Caco-2 (cell line): ENCODE measurements around the gene ATXN7L3. TPM values are rescaled to one million over a fixed set of nuclear protein-coding genes. Genes with fewer than 3 reads are reported as not detected.

Experiments
- BruUV-seq: library from RNA; stranded (reverse); fragments of 400-500 nt; replicated peaks from 2 replicates; lab custom pipeline; 2021; lab: Mats Ljungman, UMichigan
- CTCF ChIA-PET: fragments of 300-600 bp; sonication (Branson Sonifier 250); formaldehyde crosslinking; loops from one replicate; lab custom pipeline; 2022; ENCODE audit warnings: antibody characterized with exemption; lab: Charles Lee
- POLR2A ChIA-PET: fragments of 300-600 bp; sonication (Branson Sonifier 250); formaldehyde crosslinking; loops from one replicate; lab custom pipeline; 2022; ENCODE audit warnings: antibody characterized with exemption; lab: Charles Lee
- DNase-seq, 2 experiments: peaks; one replicate each; pipeline versions ENCODE4 v3.0.0 to v3.0.0-alpha.2; 2020 to 2022
- H3K27me3 ChIP-seq: replicated peaks from 2 replicates; pipeline ENCODE4 v1.6.0; 2011; ENCODE audit warnings: low read length; ENCODE audit not compliant: control insufficient read depth, insufficient read depth
- H3K36me3 ChIP-seq: 2 replicates; pipeline ENCODE4 v1.5.1; 2011; ENCODE audit warnings: low read length; ENCODE audit not compliant: control insufficient read depth, insufficient read depth
- H3K4me1 ChIP-seq: fragments of 250-450 bp; sonication (Bioruptor Pico); 2 replicates; pipeline ENCODE4 v1.5.1; 2020; ENCODE audit warnings: mild to moderate bottlenecking
- H3K4me3 ChIP-seq: 2 replicates; pipeline ENCODE4 v1.5.1; 2011; ENCODE audit warnings: low read depth, mild to moderate bottlenecking, control low read depth, low read length
- H3K9me3 ChIP-seq: fragments of 250-450 bp; sonication (Bioruptor Pico); 2 replicates; pipeline ENCODE4 v1.5.1; 2020; ENCODE audit warnings: mild to moderate bottlenecking, moderate library complexity
- H3K27ac Mint-ChIP-seq: one replicate; pipeline ENCODE4 v1.8.0; 2022; ENCODE audit warnings: mixed read lengths; ENCODE audit not compliant: unreplicated experiment
- H3K27me3 Mint-ChIP-seq: one replicate; pipeline ENCODE4 v1.8.0; 2022; ENCODE audit warnings: mixed read lengths; ENCODE audit not compliant: insufficient read depth, unreplicated experiment
- H3K36me3 Mint-ChIP-seq: one replicate; pipeline ENCODE4 v1.8.0; 2022; ENCODE audit warnings: mild to moderate bottlenecking, mixed read lengths; ENCODE audit not compliant: insufficient read depth, unreplicated experiment
- H3K4me1 Mint-ChIP-seq: one replicate; pipeline ENCODE4 v1.8.0; 2022; ENCODE audit warnings: low read depth, mixed read lengths; ENCODE audit not compliant: unreplicated experiment
- H3K4me3 Mint-ChIP-seq: one replicate; pipeline ENCODE4 v1.8.0; 2022; ENCODE audit warnings: mild to moderate bottlenecking, moderate library complexity, mixed read lengths; ENCODE audit not compliant: unreplicated experiment
- H3K9me3 Mint-ChIP-seq: one replicate; pipeline ENCODE4 v1.8.0; 2022; ENCODE audit warnings: mixed read lengths; ENCODE audit not compliant: unreplicated experiment
- CTCF ChIP-seq, 2 experiments: fragments of 200-600 bp in 1 of 2; IDR thresholded peaks; 1 replicate in 1 of 2; 2 replicates in 1 of 2; pipeline versions ENCODE4 v1.5.1 to v1.8.0; 2011 to 2022; ENCODE audit warnings: antibody characterized with exemption in 1 of 2, control low read depth in 1 of 2, inconsistent platforms in 1 of 2, low read depth in 1 of 2, low read length in 1 of 2, mild to moderate bottlenecking in 1 of 2, moderate library complexity in 1 of 2; ENCODE audit not compliant: insufficient read depth in 1 of 2, severe bottlenecking in 1 of 2, unreplicated experiment in 1 of 2
- intact Hi-C: fragments of 100-400 bp; cut with micrococcal nuclease; formaldehyde crosslinking; loops from one replicate; pipeline ENCODE4 v1.10.0; 2022; ENCODE audit not compliant: unreplicated experiment
- total RNA-seq: library from RNA; stranded (reverse); gene quantifications from 2 replicates; pipeline ENCODE4 v1.2.3, GENCODE V29; 2022

The ATXN7L3 gene
- total RNA-seq, 1 experiment from 2014 or later = 92.0 TPM

- no peaks in the 10 kb centered on the region for H3K36me3 Mint-ChIP-seq
- no peaks in the 10 kb centered on the region for H3K9me3 Mint-ChIP-seq
- H3K9me3 ChIP-seq = no peaks in the 10 kb centered on the region
- no peaks in the 10 kb centered on the region for H3K27me3 Mint-ChIP-seq
- no peaks in the 10 kb centered on the region for H3K4me1 Mint-ChIP-seq
- CTCF ChIA-PET = no interaction called here
- no peak overlapping the region for H3K27ac Mint-ChIP-seq
- no peaks in the 10 kb centered on the region for H3K36me3 ChIP-seq
- H3K4me3 ChIP-seq = no peak overlapping the region
- H3K27me3 ChIP-seq = no peaks in the 10 kb centered on the region
- no TSS peak for BruUV-seq
- no peaks in the 10 kb centered on the region for H3K4me1 ChIP-seq
- no peak for DNase-seq
- H3K4me3 Mint-ChIP-seq = no peak overlapping the region
- TF ChIP-seq CTCF (IDR thresholded peaks at IDR 0.05; ENCODE audit: insufficient read depth in 1 of 2, low read depth in 1 of 2, low read length in 1 of 2, severe bottlenecking in 1 of 2, unreplicated experiment in 1 of 2) = no peak
- intact Hi-C loops = no loop called here
- POLR2A ChIA-PET = no interaction called here
These were observed 32.4 kb upstream of the ATXN7L3 start for GRCh38 chr17:44232061-44232460.

DNA sequence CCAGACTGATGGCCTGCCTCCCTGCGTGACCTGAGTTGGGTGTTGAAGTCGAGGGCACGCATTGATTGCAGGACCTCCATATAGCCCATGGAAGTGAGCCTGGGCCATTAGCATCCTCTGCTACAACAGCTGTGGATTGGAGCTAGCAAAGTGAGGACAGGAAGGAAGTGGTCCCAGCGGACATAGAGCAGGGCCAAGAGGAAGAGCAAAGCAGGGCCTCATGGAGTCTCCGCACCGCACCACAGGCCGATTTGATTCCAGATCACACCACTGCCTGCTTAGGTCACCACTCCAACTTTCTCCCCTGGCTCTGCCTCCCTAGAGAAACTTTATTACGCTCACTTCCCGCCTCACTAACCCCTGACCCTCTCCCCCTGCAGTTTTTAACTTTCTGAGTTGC lies 30.5 kb upstream of the ATXN7L3 start:
- H3K4me1 ChIP-seq = no peaks in the 10 kb centered on the region
- ChIA-PET CTCF (no interaction called here), POLR2A (no interaction called here)
- intact Hi-C loops = no loop called here
- no peak for DNase-seq
- H3K27ac Mint-ChIP-seq = no peak overlapping the region
- no peaks in the 10 kb centered on the region for H3K9me3 Mint-ChIP-seq
- H3K36me3 Mint-ChIP-seq = no peaks in the 10 kb centered on the region
- no peaks in the 10 kb centered on the region for H3K27me3 Mint-ChIP-seq
- no peaks in the 10 kb centered on the region for H3K36me3 ChIP-seq
- no TSS peak for BruUV-seq
- no peak overlapping the region for H3K4me3 ChIP-seq
- no peak for TF ChIP-seq CTCF (IDR thresholded peaks at IDR 0.05; ENCODE audit: insufficient read depth in 1 of 2, low read depth in 1 of 2, low read length in 1 of 2, severe bottlenecking in 1 of 2, unreplicated experiment in 1 of 2)
- no peaks in the 10 kb centered on the region for H3K4me1 Mint-ChIP-seq
- H3K27me3 ChIP-seq = no peaks in the 10 kb centered on the region
- H3K4me3 Mint-ChIP-seq = no peak overlapping the region
- no peaks in the 10 kb centered on the region for H3K9me3 ChIP-seq

GRCh38 chr17:44229090-44229489 lies 29.4 kb upstream of the ATXN7L3 start:
- no peaks in the 10 kb centered on the region for H3K27me3 ChIP-seq
- intact Hi-C loops = no loop called here
- Mint-ChIP-seq H3K4me3 (no peak overlapping the region), H3K36me3 (no peaks in the 10 kb centered on the region), H3K27me3 (no peaks in the 10 kb centered on the region), H3K4me1 (no peaks in the 10 kb centered on the region), H3K27ac (no peak overlapping the region), H3K9me3 (no peaks in the 10 kb centered on the region)
- no peaks in the 10 kb centered on the region for H3K4me1 ChIP-seq
- H3K9me3 ChIP-seq = no peaks in the 10 kb centered on the region
- ChIA-PET CTCF (interaction anchor here (0.6 kb wide), 1 partner anchor 101 kb away, joined by 6 read pairs; no protein-coding TSS in a partner anchor), POLR2A (no interaction called here)
- DNase-seq = no peak
- BruUV-seq = no TSS peak
- no peak overlapping the region for H3K4me3 ChIP-seq
- TF ChIP-seq CTCF (IDR thresholded peaks at IDR 0.05; ENCODE audit: insufficient read depth in 1 of 2, low read depth in 1 of 2, low read length in 1 of 2, severe bottlenecking in 1 of 2, unreplicated experiment in 1 of 2) = no peak
- H3K36me3 ChIP-seq = no peaks in the 10 kb centered on the region
